HepG2 (cell line): ENCODE measurements around the gene DHRS1. TPM values are rescaled to one million over a fixed set of nuclear protein-coding genes. Genes with fewer than 3 reads are reported as not detected.

Experiments used
- ARID3A ChIP-seq: IDR thresholded peaks from 2 replicates; pipeline ENCODE4 v1.6.1; 2012; ENCODE audit warnings: low read depth, low read length, improper control_type of control experiment
- HOMEZ ChIP-seq: IDR thresholded peaks from 2 replicates; pipeline ENCODE4 v1.6.1; 2016; ENCODE audit warnings: low read depth
- KDM6A ChIP-seq: IDR thresholded peaks from 2 replicates; pipeline ENCODE4 v1.6.1; 2016; ENCODE audit warnings: low read depth
- MED1 ChIP-seq: sonication (generic); formaldehyde crosslinking; IDR thresholded peaks from 2 replicates; pipeline ENCODE4 v1.4.0; 2020; ENCODE audit warnings: missing genetic modification reagents
- MXD4 ChIP-seq: IDR thresholded peaks from 2 replicates; pipeline ENCODE4 v1.6.1; 2016; ENCODE audit warnings: mild to moderate bottlenecking, missing biosample characterization, missing genetic modification reagents
- RCOR2 ChIP-seq: IDR thresholded peaks from 2 replicates; pipeline ENCODE4 v1.6.1; 2016; ENCODE audit warnings: missing biosample characterization, missing genetic modification reagents
- SALL1 ChIP-seq: sonication (generic); formaldehyde crosslinking; IDR thresholded peaks from 2 replicates; pipeline ENCODE4 v1.8.0; 2022; ENCODE audit warnings: mild to moderate bottlenecking, missing genetic modification reagents
- SP5 ChIP-seq: IDR thresholded peaks from 2 replicates; pipeline ENCODE4 v1.6.1; 2016; ENCODE audit warnings: low read depth, borderline replicate concordance
- SPEN ChIP-seq: sonication (generic); formaldehyde crosslinking; IDR thresholded peaks from 2 replicates; pipeline ENCODE4 v1.5.1; 2020; ENCODE audit warnings: low read depth, mild to moderate bottlenecking, missing genetic modification reagents
- TFDP1 ChIP-seq: IDR thresholded peaks from 2 replicates; pipeline ENCODE4 v1.6.1; 2016; ENCODE audit warnings: missing compliant biosample characterization, missing genetic modification reagents, borderline replicate concordance
- ZBTB7B ChIP-seq: sonication (generic); formaldehyde crosslinking; IDR thresholded peaks from 2 replicates; pipeline ENCODE4 v1.4.0; 2020; ENCODE audit warnings: missing genetic modification reagents
- ZNF160 ChIP-seq: sonication (generic); formaldehyde crosslinking; IDR thresholded peaks from 2 replicates; pipeline ENCODE4 v1.8.0; 2022; ENCODE audit warnings: mild to moderate bottlenecking, inconsistent platforms, missing genetic modification reagents
- ZNF180 ChIP-seq: sonication (generic); formaldehyde crosslinking; IDR thresholded peaks from 2 replicates; pipeline ENCODE4 v1.4.0; 2020; ENCODE audit warnings: low read depth, missing genetic modification reagents, borderline replicate concordance
- ZNF761 ChIP-seq: sonication (generic); formaldehyde crosslinking; conservative IDR thresholded peaks from 2 replicates; pipeline ENCODE4 v1.4.0; 2020; ENCODE audit warnings: mild to moderate bottlenecking, missing genetic modification reagents
- ZNF891 ChIP-seq: sonication (generic); formaldehyde crosslinking; IDR thresholded peaks from 2 replicates; pipeline ENCODE4 v1.5.0; 2020; ENCODE audit warnings: mild to moderate bottlenecking, missing genetic modification reagents
- polyA plus RNA-seq, 8 experiments: library from polyadenylated mRNA; depleted of rRNA in 3 of 8; stranded (reverse) in 7 of 8; unstranded in 1 of 8; fragments of >200 nt; fragmentation: Illumina TruSeq in 4 of 8; extraction: Trizol in 4 of 8; gene quantifications; 2 replicates each; pipeline versions ENCODE4 v1.2.1 to v1.2.3, GENCODE V29; 2011 to 2016; ENCODE audit warnings: low read depth in 4 of 8, missing spikeins in 1 of 8, mixed read lengths in 1 of 8; ENCODE audit not compliant: insufficient read depth in 1 of 8
- total RNA-seq, 5 experiments: library from RNA; depleted of rRNA; stranded (reverse); fragments of >200 nt; fragmentation: Illumina TruSeq; extraction: Trizol; gene quantifications; 2 replicates each; pipeline ENCODE4 v1.2.3, GENCODE V29; 2016; ENCODE audit warnings: low read depth in 1 of 5
- TF ChIP-seq, protein P1 (sequence below): sonication (generic); formaldehyde crosslinking; IDR thresholded peaks from 2 replicates; pipeline ENCODE4 v1.8.0; 2022; ENCODE audit warnings: mild to moderate bottlenecking, missing genetic modification reagents; ENCODE audit not compliant: insufficient replicate concordance
- TF ChIP-seq, protein P2 (sequence below): sonication (generic); formaldehyde crosslinking; conservative IDR thresholded peaks from 2 replicates; pipeline ENCODE4 v1.4.0; 2020; ENCODE audit warnings: missing genetic modification reagents
- TF ChIP-seq, protein P3 (sequence below): sonication (generic); formaldehyde crosslinking; conservative IDR thresholded peaks from 2 replicates; pipeline ENCODE4 v1.8.0; 2022; ENCODE audit warnings: mild to moderate bottlenecking, moderate library complexity, missing genetic modification reagents

The DHRS1 gene
- total and polyA plus RNA-seq, 2 of the 13 experiments (the other 11 are each of a cell fraction or from before 2014, with no cell fraction given) = 49.8 to 60.8 TPM

GRCh38 chr14:24343795-24344660 lies 44.4 kb upstream of the DHRS1 start (continued):
- TF ChIP-seq, protein P1, sequence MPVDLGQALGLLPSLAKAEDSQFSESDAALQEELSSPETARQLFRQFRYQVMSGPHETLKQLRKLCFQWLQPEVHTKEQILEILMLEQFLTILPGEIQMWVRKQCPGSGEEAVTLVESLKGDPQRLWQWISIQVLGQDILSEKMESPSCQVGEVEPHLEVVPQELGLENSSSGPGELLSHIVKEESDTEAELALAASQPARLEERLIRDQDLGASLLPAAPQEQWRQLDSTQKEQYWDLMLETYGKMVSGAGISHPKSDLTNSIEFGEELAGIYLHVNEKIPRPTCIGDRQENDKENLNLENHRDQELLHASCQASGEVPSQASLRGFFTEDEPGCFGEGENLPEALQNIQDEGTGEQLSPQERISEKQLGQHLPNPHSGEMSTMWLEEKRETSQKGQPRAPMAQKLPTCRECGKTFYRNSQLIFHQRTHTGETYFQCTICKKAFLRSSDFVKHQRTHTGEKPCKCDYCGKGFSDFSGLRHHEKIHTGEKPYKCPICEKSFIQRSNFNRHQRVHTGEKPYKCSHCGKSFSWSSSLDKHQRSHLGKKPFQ (CRISPR knock-in tag) = peak; percentile 50
- no peak for TF ChIP-seq ZNF761
- TF ChIP-seq RCOR2 = peak; percentile 44; the same call in 1 of the 2 replicates
- no peak for TF ChIP-seq ZNF180 (CRISPR knock-in tag)
- peak; percentile 76 for TF ChIP-seq ARID3A
- TF ChIP-seq ZBTB7B = no peak
- TF ChIP-seq SPEN (CRISPR knock-in tag) = peak; percentile 46; the same call in 1 of the 2 replicates
- peak; percentile 56; the same call in 1 of the 2 replicates for TF ChIP-seq SALL1 (CRISPR knock-in tag)
- TF ChIP-seq, protein P2, sequence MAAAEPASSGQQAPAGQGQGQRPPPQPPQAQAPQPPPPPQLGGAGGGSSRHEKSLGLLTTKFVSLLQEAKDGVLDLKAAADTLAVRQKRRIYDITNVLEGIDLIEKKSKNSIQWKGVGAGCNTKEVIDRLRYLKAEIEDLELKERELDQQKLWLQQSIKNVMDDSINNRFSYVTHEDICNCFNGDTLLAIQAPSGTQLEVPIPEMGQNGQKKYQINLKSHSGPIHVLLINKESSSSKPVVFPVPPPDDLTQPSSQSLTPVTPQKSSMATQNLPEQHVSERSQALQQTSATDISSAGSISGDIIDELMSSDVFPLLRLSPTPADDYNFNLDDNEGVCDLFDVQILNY = no peak
- 0 out of 2 replicates have a peak, but pooled peaks have one; percentile 41 for TF ChIP-seq KDM6A (CRISPR knock-in tag)
- peak; percentile 48; the same call in 1 of the 2 replicates for TF ChIP-seq MXD4 (CRISPR knock-in tag)
- no peak for TF ChIP-seq TFDP1 (CRISPR knock-in tag)
- TF ChIP-seq, protein P3, sequence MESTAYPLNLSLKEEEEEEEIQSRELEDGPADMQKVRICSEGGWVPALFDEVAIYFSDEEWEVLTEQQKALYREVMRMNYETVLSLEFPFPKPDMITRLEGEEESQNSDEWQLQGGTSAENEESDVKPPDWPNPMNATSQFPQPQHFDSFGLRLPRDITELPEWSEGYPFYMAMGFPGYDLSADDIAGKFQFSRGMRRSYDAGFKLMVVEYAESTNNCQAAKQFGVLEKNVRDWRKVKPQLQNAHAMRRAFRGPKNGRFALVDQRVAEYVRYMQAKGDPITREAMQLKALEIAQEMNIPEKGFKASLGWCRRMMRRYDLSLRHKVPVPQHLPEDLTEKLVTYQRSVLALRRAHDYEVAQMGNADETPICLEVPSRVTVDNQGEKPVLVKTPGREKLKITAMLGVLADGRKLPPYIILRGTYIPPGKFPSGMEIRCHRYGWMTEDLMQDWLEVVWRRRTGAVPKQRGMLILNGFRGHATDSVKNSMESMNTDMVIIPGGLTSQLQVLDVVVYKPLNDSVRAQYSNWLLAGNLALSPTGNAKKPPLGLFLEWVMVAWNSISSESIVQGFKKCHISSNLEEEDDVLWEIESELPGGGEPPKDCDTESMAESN = no peak
- TF ChIP-seq MED1 (CRISPR knock-in tag) = 0 out of 2 replicates have a peak, but pooled peaks have one; percentile 13
- TF ChIP-seq ZNF160 (CRISPR knock-in tag) = no peak
- TF ChIP-seq ZNF891 (CRISPR knock-in tag) = no peak
- no peak for TF ChIP-seq SP5 (CRISPR knock-in tag)
- 0 out of 2 replicates have a peak, but pooled peaks have one; percentile 58 for TF ChIP-seq HOMEZ (CRISPR knock-in tag)
